GM12801 (cell line): ENCODE measurements around the gene ITGA11.

Experiments
- TF ChIP-seq, protein P1 (sequence below): IDR thresholded peaks from one replicate; pipeline ENCODE4 v1.5.1; 2011; ENCODE audit warnings: control low read depth; ENCODE audit not compliant: insufficient read length; ENCODE audit errors: extremely low read depth

ITGA11 gene

DNA sequence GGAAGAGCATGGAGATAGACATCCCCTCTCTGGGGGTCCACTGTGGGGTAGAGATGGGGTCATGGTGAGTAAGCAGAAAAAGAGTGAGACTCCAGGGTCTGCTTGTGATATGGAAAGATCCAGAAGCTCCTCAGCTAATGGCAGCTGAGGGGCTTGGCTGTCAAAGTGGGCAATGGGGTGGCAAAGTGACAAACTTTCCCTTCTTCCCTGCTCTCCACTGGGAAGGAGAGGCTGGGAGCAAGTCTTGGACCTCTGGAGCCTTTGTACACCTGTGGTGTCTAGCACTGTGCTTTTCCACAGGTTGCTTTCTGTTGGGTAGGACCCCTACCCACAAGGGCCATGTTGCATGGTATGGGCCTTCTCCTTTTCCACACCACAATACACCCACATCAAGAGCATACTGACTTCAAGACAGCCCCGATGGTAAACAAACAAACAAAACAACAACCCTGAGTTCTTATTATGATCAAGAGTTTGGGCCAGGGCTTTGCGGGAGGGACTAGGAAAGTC, 3.5 kb downstream of the ITGA11 start:
- TF ChIP-seq, protein P1, sequence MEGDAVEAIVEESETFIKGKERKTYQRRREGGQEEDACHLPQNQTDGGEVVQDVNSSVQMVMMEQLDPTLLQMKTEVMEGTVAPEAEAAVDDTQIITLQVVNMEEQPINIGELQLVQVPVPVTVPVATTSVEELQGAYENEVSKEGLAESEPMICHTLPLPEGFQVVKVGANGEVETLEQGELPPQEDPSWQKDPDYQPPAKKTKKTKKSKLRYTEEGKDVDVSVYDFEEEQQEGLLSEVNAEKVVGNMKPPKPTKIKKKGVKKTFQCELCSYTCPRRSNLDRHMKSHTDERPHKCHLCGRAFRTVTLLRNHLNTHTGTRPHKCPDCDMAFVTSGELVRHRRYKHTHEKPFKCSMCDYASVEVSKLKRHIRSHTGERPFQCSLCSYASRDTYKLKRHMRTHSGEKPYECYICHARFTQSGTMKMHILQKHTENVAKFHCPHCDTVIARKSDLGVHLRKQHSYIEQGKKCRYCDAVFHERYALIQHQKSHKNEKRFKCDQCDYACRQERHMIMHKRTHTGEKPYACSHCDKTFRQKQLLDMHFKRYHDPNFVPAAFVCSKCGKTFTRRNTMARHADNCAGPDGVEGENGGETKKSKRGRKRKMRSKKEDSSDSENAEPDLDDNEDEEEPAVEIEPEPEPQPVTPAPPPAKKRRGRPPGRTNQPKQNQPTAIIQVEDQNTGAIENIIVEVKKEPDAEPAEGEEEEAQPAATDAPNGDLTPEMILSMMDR = no peak

- TF ChIP-seq, protein P1 = no peak
Observed at GRCh38 chr15:68427963-68428362, 4.0 kb downstream of the ITGA11 start.

- TF ChIP-seq, protein P1 = no peak
Observed at GRCh38 chr15:68427366-68427765, 4.6 kb downstream of the ITGA11 start.

DNA sequence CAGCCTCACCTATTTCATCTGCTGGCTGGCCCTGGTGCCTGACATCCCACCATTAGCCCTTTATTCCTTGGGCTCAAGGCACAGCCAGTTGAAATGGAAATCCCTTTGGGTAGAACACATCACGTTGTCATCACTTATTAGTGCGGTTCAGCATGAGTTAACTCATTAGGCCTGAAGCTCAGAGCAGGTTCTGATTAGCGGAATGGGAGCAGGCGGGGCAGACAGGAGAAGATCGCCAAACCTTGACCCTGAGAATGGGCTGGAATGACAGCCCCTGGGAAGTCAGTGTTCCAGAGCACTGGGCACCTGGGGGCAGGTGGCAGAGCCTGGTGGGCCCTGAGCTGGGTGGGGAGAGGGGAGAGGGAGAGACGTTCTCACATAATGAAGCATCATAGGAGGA, 5.8 kb downstream of the ITGA11 start:
- TF ChIP-seq, protein P1 = no peak

- TF ChIP-seq, protein P1 = no peak
Observed at GRCh38 chr15:68425428-68426060, 6.4 kb downstream of the ITGA11 start.

DNA sequence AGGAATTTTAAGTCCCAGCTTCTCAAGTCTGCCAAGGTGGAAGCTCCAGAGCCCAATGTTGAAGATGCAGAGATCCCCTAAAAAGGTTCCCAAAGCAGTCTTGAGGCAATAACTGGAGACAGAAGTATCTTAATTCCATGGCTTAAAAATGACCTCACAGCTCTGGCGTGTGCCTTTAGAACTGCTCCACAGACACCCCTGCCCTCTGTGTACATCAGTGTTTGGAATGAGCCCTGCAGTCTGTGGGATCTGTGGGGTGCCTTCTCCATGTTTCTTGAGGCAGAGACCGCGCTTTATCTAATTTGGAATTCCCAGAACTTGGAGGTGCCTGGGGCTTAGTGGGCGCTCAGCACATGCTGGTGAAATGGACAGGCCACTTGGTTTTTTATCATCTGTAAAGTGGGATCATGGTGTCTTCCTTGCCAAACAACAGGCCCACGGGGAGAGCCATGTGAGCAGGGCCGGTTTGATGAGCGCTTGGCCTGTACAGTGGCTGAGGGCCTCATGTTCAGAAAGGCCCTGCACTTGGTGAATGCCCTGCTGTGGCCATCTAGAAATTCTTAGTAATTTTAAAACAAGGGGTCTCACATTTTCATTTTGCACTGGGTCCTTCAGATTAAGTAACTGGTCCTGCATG, 7.1 kb downstream of the ITGA11 start:
- TF ChIP-seq, protein P1 = no peak

GRCh38 chr15:68423359-68424296, 8.3 kb downstream of the ITGA11 start:
- TF ChIP-seq, protein P1 = no peak
